GM18505 (cell line): Measurements from ENCODE around the gene FRMD7.
"Not testable (repeated sequence)": the region's sequence is repeated elsewhere in the genome, so short reads cannot be mapped to it uniquely, and the experiment has no call there.

Source experiments
- ATAC-seq: cut with Tn5 transposase; IDR thresholded peaks from one replicate; pipeline ENCODE4 v1.9.1; 2021; ENCODE audit not compliant: unreplicated experiment
- POLR2A ChIP-seq: IDR thresholded peaks from 4 replicates; pipeline ENCODE4 v1.6.1; 2011; ENCODE audit warnings: borderline replicate concordance; ENCODE audit not compliant: insufficient read depth, insufficient read length; ENCODE audit errors: extremely low read depth

Gene FRMD7

DNA sequence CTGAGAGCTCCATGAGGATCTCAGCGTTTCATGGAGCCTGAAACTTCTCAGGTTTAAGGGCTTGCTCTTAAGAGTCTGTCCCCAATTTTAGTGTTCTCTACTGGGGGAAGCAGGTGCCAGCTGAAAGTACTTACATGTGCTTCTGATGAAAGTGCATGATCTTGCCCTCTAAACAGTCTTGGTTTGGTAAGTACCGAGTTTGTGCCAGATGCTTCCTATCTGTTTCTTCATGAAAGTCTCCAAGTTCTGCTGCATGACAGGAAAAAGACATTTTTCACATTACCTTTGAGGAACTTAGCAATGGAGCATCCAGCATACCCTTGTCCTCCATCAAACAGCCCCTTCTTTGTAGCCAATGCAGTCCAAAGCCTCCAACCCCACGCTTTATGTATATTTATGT, 42.0 kb downstream of the FRMD7 start:
- ATAC-seq: no peak
- TF ChIP-seq POLR2A: no peak

DNA sequence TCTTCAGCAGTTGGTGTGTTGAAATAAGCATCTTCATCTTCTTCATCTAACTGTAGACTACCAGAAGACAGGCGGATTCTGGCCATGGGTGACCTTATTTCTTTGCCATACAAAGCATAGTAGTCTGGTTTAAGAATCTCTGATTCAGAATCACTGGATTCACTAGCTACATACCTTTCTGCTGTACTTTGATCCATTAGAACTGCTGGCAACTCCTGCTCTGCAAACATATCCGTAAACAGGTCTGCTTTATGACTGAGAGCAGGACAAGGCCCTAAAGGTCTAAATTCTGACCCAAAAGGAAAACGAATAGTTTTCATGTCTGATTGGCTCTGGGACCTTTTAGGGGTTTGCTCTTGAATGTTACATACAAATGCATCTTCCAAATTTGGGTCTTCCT, 49.9 kb downstream of the FRMD7 start:
- ATAC-seq: no peak
- no peak for TF ChIP-seq POLR2A

DNA sequence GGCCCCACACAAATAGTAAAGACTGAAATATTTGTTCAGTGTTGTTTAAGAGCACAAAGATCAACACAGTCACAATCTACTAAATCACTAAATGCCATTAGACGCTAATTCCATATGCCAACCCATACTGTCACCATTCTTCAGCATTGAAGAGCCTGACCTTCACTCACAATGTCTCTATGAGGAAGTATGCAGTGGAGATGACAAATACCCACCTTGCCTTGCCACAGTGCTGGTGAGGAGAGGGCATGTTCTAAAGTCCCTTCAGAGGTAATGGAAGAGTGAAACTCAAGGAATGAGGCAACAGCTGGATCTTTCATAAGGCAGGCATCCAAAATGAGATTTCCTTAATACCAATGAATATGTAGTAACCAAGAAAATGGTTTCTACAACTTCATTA, 50.4 kb downstream of the FRMD7 start:
- ATAC-seq: no peak
- no peak for TF ChIP-seq POLR2A

DNA sequence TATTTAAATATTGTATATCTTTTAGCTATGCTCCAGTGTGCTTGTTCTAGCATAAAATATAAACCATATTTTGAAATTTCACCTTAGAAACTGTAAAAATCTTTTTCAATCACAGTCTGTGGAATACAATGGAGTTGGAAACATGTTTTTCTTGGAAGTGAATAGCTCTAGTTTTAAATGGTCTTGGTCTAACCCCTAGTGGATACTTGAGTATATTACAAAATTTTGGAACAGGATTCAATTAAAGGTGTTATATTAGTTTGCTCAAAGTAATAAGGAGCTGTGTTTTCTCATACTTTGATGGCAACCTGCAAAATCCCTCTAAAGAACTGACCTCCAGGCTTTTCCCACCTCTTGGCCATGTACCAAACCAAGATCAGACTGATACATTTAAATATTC, 56.6 kb downstream of the FRMD7 start:
- ATAC-seq: no peak
- no peak for TF ChIP-seq POLR2A

DNA sequence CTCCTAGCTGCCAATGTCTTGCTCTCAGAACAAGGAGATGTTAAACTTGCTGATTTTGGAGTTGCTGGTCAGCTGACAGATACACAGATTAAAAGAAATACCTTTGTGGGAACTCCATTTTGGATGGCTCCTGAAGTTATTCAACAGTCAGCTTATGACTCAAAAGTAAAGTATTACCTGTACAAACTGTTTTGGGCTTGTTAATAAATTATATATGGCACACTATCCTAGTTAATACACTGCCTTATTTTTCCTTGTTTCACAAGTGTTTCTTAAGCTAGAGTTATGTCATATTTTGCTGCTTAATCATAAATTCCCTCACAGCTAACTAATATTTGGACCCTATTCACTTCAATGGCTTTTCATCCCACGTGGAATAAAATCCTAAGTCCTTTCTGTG, 59.4 kb downstream of the FRMD7 start:
- ATAC-seq: no peak
- TF ChIP-seq POLR2A: no peak

DNA sequence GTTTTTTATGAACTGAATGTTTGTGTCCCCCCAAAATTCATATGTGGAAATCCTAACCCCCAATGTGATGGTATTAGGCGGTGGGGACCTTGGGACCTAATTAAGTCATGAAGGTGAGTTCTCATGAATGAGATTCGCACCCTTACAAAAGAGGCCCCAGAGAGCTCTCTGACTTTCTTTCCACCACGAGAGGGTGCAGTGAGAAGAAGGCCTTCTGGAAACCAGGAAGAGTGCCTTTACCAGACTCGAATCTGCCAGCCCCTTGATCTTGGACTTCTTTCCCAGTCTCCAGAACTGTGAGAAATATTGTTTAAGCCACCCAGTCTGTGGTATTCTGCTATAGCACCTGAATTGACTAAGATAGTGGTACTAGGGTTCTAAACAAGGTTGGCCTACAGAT, 64.0 kb downstream of the FRMD7 start:
- no peak for TF ChIP-seq POLR2A
- ATAC-seq: no peak

DNA sequence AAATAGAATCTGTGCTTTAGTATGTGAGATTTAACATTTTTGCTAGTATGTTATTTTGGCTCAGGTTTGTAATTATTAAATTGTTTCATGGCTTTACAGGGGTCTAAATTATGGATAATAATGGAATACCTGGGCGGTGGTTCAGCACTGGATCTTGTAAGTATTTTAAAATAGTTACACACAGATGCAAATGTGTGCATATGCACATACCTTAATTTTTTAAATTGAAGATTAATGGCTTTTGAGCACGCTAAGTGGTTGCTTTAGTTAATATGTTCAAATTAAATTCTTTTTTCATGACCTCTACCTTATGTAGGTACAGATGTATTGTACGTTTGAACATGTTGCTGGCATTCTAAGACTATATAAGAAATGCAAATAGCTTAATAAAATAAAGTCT, 64.5 kb downstream of the FRMD7 start:
- ATAC-seq: no peak
- TF ChIP-seq POLR2A: no peak

DNA sequence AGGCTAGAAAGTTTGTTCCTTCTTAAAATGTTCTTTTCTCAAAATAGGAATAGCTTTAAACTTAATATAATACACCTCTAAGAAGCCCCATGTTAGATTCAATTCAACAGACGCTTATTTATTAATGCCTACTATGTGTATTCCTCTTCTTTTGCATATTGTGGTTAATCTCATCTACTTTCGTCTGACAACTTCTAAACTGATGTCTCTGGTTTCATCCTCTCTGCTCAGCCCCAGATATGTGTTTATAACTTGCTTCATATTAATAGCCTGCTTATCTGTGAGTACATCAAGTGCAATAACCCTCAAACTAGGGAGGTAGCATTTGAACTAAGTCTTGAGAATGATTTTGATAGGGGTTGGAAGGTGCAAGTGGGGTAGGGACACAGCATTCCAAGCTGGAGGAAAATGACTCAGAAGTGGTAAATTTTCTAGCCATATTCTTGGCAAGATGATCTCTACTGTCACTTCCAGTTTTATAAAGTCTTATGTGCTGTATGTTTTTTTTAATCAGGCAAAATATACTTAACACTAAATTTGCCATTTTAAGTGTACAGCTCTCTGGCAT, 67.8 kb downstream of the FRMD7 start:
- ATAC-seq: no peak
- no peak for TF ChIP-seq POLR2A

DNA sequence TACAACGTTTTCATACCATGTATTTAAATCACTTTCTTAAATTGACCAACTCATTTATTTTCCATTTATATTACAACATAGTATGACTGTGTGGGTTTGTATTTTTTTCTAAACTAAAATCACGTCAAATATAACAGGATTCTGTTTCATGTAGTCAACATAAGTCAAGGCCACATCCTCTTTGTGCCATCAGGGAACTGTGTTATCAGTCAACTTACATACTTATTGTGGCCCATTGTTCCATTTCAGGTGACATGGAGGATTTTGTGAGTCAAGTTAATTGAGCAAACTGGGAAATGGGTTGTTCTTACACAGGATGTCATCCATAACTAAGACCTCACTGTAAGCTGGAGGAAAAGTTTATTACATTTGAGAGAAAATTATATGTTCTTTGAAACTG, 68.8 kb downstream of the FRMD7 start:
- TF ChIP-seq POLR2A: no peak
- ATAC-seq: no peak

DNA sequence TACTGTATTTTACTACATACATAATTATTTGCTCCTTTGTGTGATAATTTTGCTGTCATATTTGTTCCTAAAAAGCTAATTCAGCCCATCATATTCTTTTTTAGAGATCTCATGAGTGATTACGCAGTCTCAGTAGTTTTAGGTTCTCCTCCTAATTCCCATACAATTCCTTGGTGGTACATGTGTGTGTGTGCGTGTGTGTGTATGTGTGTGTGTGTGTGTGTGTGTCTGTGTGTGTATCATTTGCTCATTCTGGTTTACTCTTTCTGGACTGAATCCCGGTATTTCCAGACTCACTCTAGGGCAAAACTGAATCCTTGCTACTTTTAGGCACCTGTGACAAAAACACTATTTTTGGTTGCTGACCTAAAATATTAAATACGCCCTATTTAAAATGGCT, 69.8 kb downstream of the FRMD7 start:
- no peak for ATAC-seq
- TF ChIP-seq POLR2A: no peak

DNA sequence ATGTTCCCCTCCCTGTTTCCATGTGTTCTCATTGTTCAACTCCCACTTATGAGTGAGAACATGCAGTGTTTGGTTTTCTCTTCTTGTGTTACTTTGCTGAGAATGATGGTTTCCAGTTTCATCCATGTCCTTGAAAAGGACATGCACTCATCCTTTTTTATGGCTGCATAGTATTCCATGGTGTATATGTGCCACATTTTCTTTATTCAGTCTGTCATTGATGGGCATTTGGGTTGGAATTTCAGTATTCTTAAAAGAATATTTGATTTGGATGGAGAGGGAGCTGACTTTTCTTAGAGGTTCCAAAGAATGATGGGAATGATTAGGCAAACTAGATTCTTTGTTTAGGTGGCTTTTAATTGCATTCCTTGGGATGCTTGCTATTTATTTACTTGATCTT, 76.0 kb downstream of the FRMD7 start:
- ATAC-seq: not testable (repeated sequence)

DNA sequence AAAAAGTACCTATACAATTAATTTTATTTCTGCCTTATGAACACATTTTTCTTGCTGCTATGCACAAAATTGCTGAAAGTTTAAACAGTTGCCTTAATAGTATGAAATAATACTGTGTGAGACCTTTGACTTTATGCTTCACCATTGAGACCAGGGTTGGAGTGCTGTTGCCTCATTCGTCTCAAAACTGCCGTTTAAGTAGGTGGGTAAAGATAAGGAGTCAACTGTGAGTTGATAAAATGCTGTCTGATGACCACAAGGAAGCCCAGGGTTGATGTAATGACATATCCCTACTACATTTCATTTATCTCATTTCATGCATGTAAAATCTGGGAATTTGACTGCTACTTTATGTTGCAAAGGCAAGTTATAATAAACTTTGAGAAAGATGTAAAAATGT, 81.3 kb downstream of the FRMD7 start:
- no peak for ATAC-seq
- TF ChIP-seq POLR2A: no peak

DNA sequence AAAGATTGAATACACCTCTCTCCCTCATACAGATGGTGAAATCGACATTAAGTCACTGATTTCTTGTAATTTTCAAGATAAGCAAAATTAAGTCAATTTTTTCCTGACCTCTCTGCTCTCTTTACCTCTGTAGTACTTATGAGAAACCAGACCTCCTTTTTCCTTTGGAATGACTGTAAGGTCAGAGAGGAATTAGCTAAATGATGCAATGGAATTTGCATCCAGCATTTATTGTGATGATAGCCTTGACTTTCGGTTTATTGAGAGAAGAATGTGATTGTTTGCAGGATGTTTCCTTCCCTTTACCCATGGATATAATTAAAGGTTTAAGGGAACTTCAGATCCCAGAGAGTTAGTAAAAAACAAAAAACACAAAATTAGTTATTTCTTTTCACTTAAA, 82.4 kb downstream of the FRMD7 start:
- no peak for TF ChIP-seq POLR2A
- ATAC-seq: no peak

DNA sequence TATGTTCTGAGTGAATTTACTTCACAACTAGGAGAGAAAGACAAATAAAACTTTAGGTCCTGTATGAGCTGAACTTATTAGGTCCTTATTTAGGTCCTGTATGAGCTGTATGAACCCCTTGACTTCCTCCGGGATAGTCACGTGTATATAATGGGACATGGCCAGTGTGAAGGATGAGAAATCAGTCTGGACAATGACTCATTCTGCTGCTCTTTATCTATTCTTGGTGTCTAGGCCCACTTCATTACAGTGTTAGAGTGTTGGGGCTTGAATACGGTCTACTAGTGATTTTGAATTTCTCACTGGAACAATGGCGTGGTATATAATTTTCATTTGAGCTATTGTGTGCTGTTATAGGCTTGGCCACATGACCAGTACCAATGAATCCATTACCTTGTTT, 82.9 kb downstream of the FRMD7 start:
- no peak for ATAC-seq
- no peak for TF ChIP-seq POLR2A

DNA sequence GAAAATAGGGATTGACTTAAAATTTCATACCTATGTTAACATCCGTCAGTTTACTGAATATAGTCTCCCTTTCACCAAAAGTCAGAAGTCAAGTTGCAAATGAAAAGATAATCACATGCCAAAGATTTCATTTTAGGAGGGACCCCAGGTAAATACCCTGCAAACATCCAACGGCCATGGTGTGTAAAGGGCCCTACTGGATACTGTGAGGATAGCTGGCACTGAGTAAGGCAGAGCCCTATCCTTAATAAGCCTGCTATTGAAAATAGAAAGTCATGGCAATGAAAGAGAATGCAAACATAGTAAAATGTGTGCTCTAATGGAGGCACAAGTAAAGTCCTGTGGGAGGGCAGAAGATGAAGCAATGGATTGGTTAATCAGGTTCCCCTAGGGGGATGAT, 83.8 kb downstream of the FRMD7 start:
- no peak for TF ChIP-seq POLR2A
- no peak for ATAC-seq

DNA sequence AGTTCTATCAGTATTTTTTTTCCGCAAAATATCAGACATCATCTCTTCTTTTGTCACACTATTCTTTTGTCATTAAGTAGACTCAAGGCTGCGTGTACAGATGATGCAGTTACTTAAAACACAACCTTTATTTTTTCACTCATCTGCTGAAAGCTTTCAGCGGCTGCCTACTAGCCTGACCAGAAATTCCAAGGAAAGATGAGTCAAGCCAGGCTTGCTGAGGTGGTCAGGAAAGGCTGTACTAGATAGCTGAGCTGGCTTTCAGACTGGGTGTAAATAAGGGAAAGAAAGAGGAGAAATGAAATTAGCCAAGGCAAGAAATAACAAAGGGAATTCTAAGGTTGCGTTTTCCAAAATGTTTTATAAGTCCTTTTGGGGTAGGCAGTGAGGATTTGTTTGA, 86.8 kb downstream of the FRMD7 start:
- TF ChIP-seq POLR2A: no peak
- ATAC-seq: no peak

DNA sequence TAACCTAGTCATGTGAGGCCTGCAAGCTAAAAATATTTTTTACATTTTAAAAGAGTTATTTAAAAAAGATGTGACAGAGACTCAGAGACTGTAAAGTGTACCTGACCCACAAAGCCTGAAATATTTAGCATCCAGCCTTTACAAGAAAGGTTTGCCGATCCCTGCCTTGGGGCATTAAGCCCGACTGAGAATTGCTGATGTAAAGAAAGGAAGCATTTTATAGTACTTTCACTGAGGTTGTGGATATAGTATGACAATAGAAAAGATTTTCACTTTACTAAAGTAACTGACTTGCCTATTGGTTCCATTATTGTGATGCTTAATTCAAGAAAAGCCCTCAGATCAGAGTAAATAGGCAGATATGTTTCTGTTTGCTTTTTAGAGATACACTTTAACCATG, 87.8 kb downstream of the FRMD7 start:
- ATAC-seq: no peak
- no peak for TF ChIP-seq POLR2A
